GM23248 (cell line): ENCODE measurements around the gene DNAH14.

Experiments used
- EZH2 ChIP-seq: fragments of 200-600 bp; sonication (generic); IDR thresholded peaks from 2 replicates; pipeline ENCODE4 v1.6.1; 2018; ENCODE audit warnings: antibody characterized with exemption, mild to moderate bottlenecking; ENCODE audit not compliant: insufficient read depth, poor library complexity, severe bottlenecking
- EZH2phosphoT487 ChIP-seq: fragments of 200-600 bp; sonication (generic); IDR thresholded peaks from 2 replicates; pipeline ENCODE4 v1.6.1; 2018; ENCODE audit warnings: antibody characterized with exemption, moderate library complexity, mild to moderate bottlenecking, low read depth; ENCODE audit not compliant: insufficient read depth

GRCh38 chr1:224923726-224924125 is 5.7 kb upstream of the DNAH14 start:
- TF ChIP-seq EZH2 (no peak), EZH2phosphoT487 (no peak)
